NB4 (cell line): ENCODE data around the gene PSME1.

Experiments
- DNase-seq: peaks from one replicate; pipeline ENCODE4 v3.0.0; 2010; ENCODE audit warnings: low read depth
- H3K4me3 ChIP-seq: one replicate; pipeline ENCODE4 v1.5.1; 2011; ENCODE audit warnings: mild to moderate bottlenecking, low read depth, low read length, moderate library complexity
- CTCF ChIP-seq: IDR thresholded peaks from one replicate; pipeline ENCODE4 v1.5.1; 2012; ENCODE audit warnings: low read depth, low read length
- MYC ChIP-seq: IDR thresholded peaks from 2 replicates; pipeline ENCODE4 v1.6.1; 2011; ENCODE audit warnings: low read depth, low read length
- POLR2A ChIP-seq: IDR thresholded peaks from 2 replicates; pipeline ENCODE4 v1.6.1; 2011; ENCODE audit warnings: mild to moderate bottlenecking; ENCODE audit not compliant: insufficient read length; ENCODE audit errors: extremely low read depth
- TF ChIP-seq, protein P1 (sequence below): IDR thresholded peaks from 2 replicates; pipeline ENCODE4 v1.6.1; 2011; ENCODE audit warnings: low read depth, low read length

Gene PSME1

GRCh38 chr14:24117179-24117578 lies 18.8 kb upstream of the PSME1 start:
- no peak overlapping the region for H3K4me3 ChIP-seq
- no peak for DNase-seq
- TF ChIP-seq MYC: no peak
- no peak for TF ChIP-seq CTCF
- TF ChIP-seq, protein P1, sequence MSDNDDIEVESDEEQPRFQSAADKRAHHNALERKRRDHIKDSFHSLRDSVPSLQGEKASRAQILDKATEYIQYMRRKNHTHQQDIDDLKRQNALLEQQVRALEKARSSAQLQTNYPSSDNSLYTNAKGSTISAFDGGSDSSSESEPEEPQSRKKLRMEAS: no peak
- TF ChIP-seq POLR2A: no peak

GRCh38 chr14:24119691-24120090 lies 16.3 kb upstream of the PSME1 start:
- DNase-seq: no peak
- no peak for TF ChIP-seq MYC
- no peak overlapping the region for H3K4me3 ChIP-seq

DNA sequence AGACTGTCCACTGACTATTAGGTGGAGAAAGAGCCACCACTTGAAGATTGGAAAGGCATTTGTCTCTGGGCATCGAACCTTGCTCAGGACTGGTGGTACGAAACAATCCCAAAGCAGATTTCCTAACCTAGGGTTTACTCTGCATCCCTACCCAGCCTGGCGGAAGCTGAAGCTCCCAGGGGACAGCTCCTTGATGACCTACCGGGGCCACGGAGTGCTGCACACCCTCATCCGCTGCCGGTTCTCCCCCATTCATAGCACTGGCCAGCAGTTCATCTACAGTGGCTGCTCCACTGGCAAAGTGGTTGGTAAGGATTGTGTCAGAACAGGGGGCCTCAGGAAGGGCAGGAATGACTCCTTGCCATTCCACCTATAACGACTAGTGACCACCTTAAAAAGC lies 14.8 kb upstream of the PSME1 start:
- TF ChIP-seq MYC (no peak), POLR2A (no peak), CTCF (no peak)
- TF ChIP-seq, protein P1: no peak
- H3K4me3 ChIP-seq: no peak overlapping the region
- DNase-seq: no peak

GRCh38 chr14:24122416-24122815 lies 13.6 kb upstream of the PSME1 start:
- no peak for TF ChIP-seq POLR2A
- TF ChIP-seq, protein P1: no peak
- TF ChIP-seq CTCF: no peak
- no peak for TF ChIP-seq MYC
- DNase-seq: no peak
- no peak overlapping the region for H3K4me3 ChIP-seq

GRCh38 chr14:24122898-24123297 lies 13.1 kb upstream of the PSME1 start:
- TF ChIP-seq MYC (no peak), CTCF (no peak), POLR2A (no peak)
- TF ChIP-seq, protein P1: no peak
- DNase-seq: no peak
- no peak overlapping the region for H3K4me3 ChIP-seq

DNA sequence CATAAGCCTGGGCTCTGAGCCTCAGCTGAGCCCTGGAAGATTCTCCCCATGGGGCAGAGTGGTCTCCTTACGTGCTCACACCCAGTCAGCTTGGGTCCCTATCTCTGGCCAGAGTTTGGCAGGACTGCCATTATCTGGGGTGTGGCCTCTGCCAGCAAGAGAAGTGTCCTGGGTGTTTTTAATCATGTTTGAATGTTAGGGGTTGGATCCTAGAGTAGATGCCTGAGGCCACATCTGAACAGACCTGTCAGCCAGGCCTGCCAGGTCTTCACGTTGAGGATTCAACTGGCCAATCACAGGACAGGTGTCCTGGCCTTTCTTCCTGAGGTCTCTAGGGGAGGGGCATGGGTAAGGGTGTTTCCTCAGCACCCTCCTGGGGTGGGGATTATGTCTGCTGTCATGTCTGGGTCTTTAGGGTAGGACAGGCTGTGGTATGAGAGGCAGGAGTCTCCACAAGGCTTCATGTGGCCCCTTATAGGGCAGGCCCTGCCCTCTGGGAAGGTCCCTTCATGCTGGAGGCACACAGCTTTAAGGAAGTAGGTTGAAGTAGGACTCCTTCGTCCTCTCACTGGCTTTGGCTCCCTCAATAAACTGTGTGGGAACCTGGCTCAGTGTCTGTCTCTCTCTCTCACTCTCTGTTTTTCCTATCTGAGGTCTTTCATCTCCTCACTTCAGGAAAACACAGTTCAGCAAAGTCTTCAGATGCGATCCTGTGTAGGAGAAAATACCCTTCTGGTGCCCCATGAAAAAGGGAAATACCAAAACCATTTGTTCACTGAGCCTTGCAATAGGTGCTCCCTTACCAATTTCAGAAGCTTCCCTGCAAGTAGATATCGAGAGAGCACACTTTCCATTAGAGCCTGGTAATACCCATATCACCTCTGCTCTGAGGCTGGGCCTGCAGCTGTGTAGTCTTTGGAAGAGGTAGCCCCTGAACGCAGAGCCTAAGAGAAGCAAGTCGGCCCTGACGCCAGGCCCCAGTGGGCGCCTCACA lies 12.3 kb upstream of the PSME1 start:
- no peak for DNase-seq
- no peak for TF ChIP-seq MYC
- no peak for TF ChIP-seq CTCF
- no peak for TF ChIP-seq POLR2A
- TF ChIP-seq, protein P1: no peak
- no peak overlapping the region for H3K4me3 ChIP-seq
